ENCODE results near the gene ATP5MC3. TPM values are rescaled to one million over a fixed set of nuclear protein-coding genes. Genes with fewer than 3 reads are reported as not detected.

The ATP5MC3 gene
- total and polyA plus RNA-seq, 2 experiments from 2014 or later: 286 to 563 TPM

- Histone ChIP-seq H3K9me2 (replicated peaks; ENCODE audit: insufficient read depth) (no peaks in the 10 kb centered on the region), H3K4me2 (no peak overlapping the region), H3K27me3 (no peaks in the 10 kb centered on the region), H3K9me3 (ENCODE audit: low read depth) (no peaks in the 10 kb centered on the region), H3K4me1 (ENCODE audit: insufficient read depth) (no peaks in the 10 kb centered on the region), H3K79me2 (peaks cover 100% of the 10 kb centered on the region), H3K36me3 (replicated peaks; ENCODE audit: insufficient read depth, low read depth) (no peaks in the 10 kb centered on the region), H2AFZ (no peak overlapping the region), H3K27ac (no peak overlapping the region), H4K20me1 (ENCODE audit: insufficient read depth, poor library complexity, severe bottlenecking) (peaks cover 73% of the 10 kb centered on the region), H3K4me3 (no peak overlapping the region)
- DNase-seq (ENCODE audit: low spot score): no peak
- no peak for TF ChIP-seq EZH2 (IDR thresholded peaks at IDR 0.05; ENCODE audit: borderline replicate concordance)
- no peak for TF ChIP-seq CTCF (IDR thresholded peaks at IDR 0.05; ENCODE audit: poor library complexity)
- no peak for TF ChIP-seq EZH2phosphoT487 (IDR thresholded peaks at IDR 0.05; ENCODE audit: low read depth, severe bottlenecking, unreplicated experiment)
- WGBS (ENCODE audit: low lambda C conversion rate, missing lambda C conversion rate): 98% methylated on average over 4 of the region's 4 CpGs
These were observed 22.6 kb downstream of the ATP5MC3 start for GRCh38 chr2:175158894-175159293.

GRCh38 chr2:175156534-175156933 lies 25.0 kb downstream of the ATP5MC3 start:
- Histone ChIP-seq H3K9me3 (ENCODE audit: low read depth) (no peaks in the 10 kb centered on the region), H3K27ac (no peak overlapping the region), H3K79me2 (peaks cover 100% of the 10 kb centered on the region), H4K20me1 (ENCODE audit: insufficient read depth, poor library complexity, severe bottlenecking) (peaks cover 81% of the 10 kb centered on the region), H2AFZ (no peak overlapping the region), H3K4me3 (no peak overlapping the region), H3K4me2 (no peak overlapping the region), H3K9me2 (replicated peaks; ENCODE audit: insufficient read depth) (no peaks in the 10 kb centered on the region), H3K27me3 (no peaks in the 10 kb centered on the region), H3K36me3 (replicated peaks; ENCODE audit: insufficient read depth, low read depth) (no peaks in the 10 kb centered on the region), H3K4me1 (ENCODE audit: insufficient read depth) (peaks cover 4% of the 10 kb centered on the region)
- TF ChIP-seq EZH2phosphoT487 (IDR thresholded peaks at IDR 0.05; ENCODE audit: low read depth, severe bottlenecking, unreplicated experiment) (no peak), CTCF (IDR thresholded peaks at IDR 0.05; ENCODE audit: poor library complexity) (no peak), EZH2 (IDR thresholded peaks at IDR 0.05; ENCODE audit: borderline replicate concordance) (no peak)
- DNase-seq (ENCODE audit: low spot score): peak; percentile 14
- 80% methylated on average over 5 of the region's 5 CpGs for WGBS (ENCODE audit: low lambda C conversion rate, missing lambda C conversion rate)

- peaks cover 100% of the 10 kb centered on the region for H3K79me2 ChIP-seq
- H3K9me3 ChIP-seq (ENCODE audit: low read depth): no peaks in the 10 kb centered on the region
- no peaks in the 10 kb centered on the region for H3K9me2 ChIP-seq (replicated peaks; ENCODE audit: insufficient read depth)
- H3K27ac ChIP-seq: no peak overlapping the region
- no peak for TF ChIP-seq EZH2phosphoT487 (IDR thresholded peaks at IDR 0.05; ENCODE audit: low read depth, severe bottlenecking, unreplicated experiment)
- no peak for TF ChIP-seq CTCF (IDR thresholded peaks at IDR 0.05; ENCODE audit: poor library complexity)
- no peak for TF ChIP-seq EZH2 (IDR thresholded peaks at IDR 0.05; ENCODE audit: borderline replicate concordance)
- H3K4me2 ChIP-seq: no peak overlapping the region
- no peak overlapping the region for H3K4me3 ChIP-seq
- DNase-seq (ENCODE audit: low spot score): no peak
- peaks cover 73% of the 10 kb centered on the region for H4K20me1 ChIP-seq (ENCODE audit: insufficient read depth, poor library complexity, severe bottlenecking)
- H3K4me1 ChIP-seq (ENCODE audit: insufficient read depth): peaks cover 4% of the 10 kb centered on the region
- H2AFZ ChIP-seq: no peak overlapping the region
- no peaks in the 10 kb centered on the region for H3K27me3 ChIP-seq
- no peaks in the 10 kb centered on the region for H3K36me3 ChIP-seq (replicated peaks; ENCODE audit: insufficient read depth, low read depth)
These were observed 26.8 kb downstream of the ATP5MC3 start for GRCh38 chr2:175154661-175155082.

- H3K4me1 ChIP-seq (ENCODE audit: insufficient read depth): peaks cover 4% of the 10 kb centered on the region
These were observed 29.3 kb downstream of the ATP5MC3 start for GRCh38 chr2:175152242-175152641.

More at GRCh38 chr2:175152242-175152641, 29.3 kb downstream of the ATP5MC3 start:
- no peak for DNase-seq (ENCODE audit: low spot score)
- H3K79me2 ChIP-seq: peaks cover 100% of the 10 kb centered on the region
- 78% methylated on average over 2 of the region's 2 CpGs for WGBS (ENCODE audit: low lambda C conversion rate, missing lambda C conversion rate)
- H3K27ac ChIP-seq: no peak overlapping the region
- H3K9me3 ChIP-seq (ENCODE audit: low read depth): no peaks in the 10 kb centered on the region
- no peak overlapping the region for H3K4me3 ChIP-seq
- no peak overlapping the region for H2AFZ ChIP-seq
- peaks cover 60% of the 10 kb centered on the region for H4K20me1 ChIP-seq (ENCODE audit: insufficient read depth, poor library complexity, severe bottlenecking)
- H3K36me3 ChIP-seq (replicated peaks; ENCODE audit: insufficient read depth, low read depth): no peaks in the 10 kb centered on the region
- H3K4me2 ChIP-seq: no peak overlapping the region
- no peaks in the 10 kb centered on the region for H3K9me2 ChIP-seq (replicated peaks; ENCODE audit: insufficient read depth)
- H3K27me3 ChIP-seq: no peaks in the 10 kb centered on the region
- TF ChIP-seq EZH2 (IDR thresholded peaks at IDR 0.05; ENCODE audit: borderline replicate concordance) (no peak), CTCF (IDR thresholded peaks at IDR 0.05; ENCODE audit: poor library complexity) (no peak), EZH2phosphoT487 (IDR thresholded peaks at IDR 0.05; ENCODE audit: low read depth, severe bottlenecking, unreplicated experiment) (no peak)
